T-helper 2 cell treated with Interferon-gamma antibody and Interleukin-4, amounts not matched to agents 5 μg/mL and 100 μg/mL, for 36 hours (primary cell): ENCODE data around the gene STRIT1.
"Not testable (repeated sequence)": the region's sequence is repeated elsewhere in the genome, so short reads cannot be mapped to it uniquely, and the experiment has no call there.

Experiments
- DNase-seq: peaks from one replicate; pipeline ENCODE4 v3.0.0; 2021; ENCODE audit warnings: low spot score
- H3K27ac Mint-ChIP-seq: one replicate; pipeline ENCODE4 v1.8.0; 2021; ENCODE audit warnings: mild to moderate bottlenecking, mixed read lengths
- H3K27me3 Mint-ChIP-seq: one replicate; pipeline ENCODE4 v1.8.0; 2021; ENCODE audit warnings: low read depth, mixed read lengths
- H3K36me3 Mint-ChIP-seq: one replicate; pipeline ENCODE4 v1.8.0; 2021; ENCODE audit warnings: low read depth, mixed read lengths
- H3K4me1 Mint-ChIP-seq: one replicate; pipeline ENCODE4 v1.8.0; 2021; ENCODE audit warnings: low read depth, mixed read lengths
- H3K4me3 Mint-ChIP-seq: one replicate; pipeline ENCODE4 v1.8.0; 2022; ENCODE audit warnings: mild to moderate bottlenecking, moderate library complexity, mixed read lengths
- H3K9me3 Mint-ChIP-seq: one replicate; pipeline ENCODE4 v1.8.0; 2021; ENCODE audit warnings: mixed read lengths

Gene STRIT1

DNA sequence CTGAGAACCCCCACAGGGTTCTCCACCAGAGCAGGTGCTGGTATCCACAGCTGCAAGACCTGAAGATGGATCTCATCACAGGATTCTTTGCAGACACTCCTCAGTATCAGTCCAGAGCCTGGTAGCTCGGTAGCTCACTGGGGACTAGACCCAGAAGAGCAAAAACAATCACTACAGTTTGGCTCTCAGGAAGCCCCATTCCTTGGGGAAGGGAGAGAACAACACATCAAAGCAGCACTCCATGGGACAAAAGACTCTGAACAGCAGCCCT lies 22.2 kb downstream of the STRIT1 start:
- no peaks in the 10 kb centered on the region for H3K27me3 Mint-ChIP-seq

DNA sequence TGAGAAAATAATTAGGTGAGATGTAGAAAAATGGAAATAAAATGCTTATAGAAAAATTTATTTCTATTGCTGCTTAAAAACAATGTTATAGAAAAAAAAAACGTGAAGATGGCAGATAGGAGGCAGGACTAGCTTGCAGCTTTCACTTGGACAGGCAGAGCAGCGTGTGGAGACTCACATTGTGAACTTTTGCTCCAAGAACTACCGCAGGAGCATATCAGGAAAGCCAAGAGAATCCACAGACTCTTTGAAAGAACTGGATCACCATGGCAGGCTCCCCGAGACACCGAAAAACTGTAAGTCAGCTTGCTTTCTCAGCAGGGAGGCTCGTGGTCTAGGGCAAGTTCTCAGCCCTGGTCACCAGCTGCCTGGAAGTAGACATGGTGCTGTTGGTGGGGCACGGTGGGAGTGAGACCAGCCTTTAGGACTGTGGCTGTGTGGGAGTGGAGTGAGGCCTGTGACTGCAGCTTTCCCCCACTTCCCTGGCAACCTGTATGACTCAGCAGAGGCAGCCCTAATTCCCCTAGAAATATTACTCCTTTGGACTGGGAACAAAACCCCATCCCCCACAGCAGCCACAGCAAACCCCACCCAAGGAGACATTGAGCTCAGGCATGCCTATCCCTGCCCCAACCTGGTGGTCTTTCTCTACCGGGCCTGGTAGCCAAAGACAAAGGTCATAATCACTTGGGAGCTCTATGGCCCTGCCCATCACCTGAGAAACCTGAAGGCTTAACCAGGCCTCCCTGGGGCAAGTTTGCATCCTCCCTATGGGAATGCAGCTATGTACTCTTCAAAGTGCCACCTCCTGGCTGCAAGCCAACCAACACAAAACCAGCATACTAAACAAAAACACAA lies 22.8 kb downstream of the STRIT1 start:
- no peaks in the 10 kb centered on the region for H3K36me3 Mint-ChIP-seq
- DNase-seq, result no peak
- H3K4me3 Mint-ChIP-seq, result no peak overlapping the region
- H3K27me3 Mint-ChIP-seq, result no peaks in the 10 kb centered on the region
- no peaks in the 10 kb centered on the region for H3K9me3 Mint-ChIP-seq
- H3K4me1 Mint-ChIP-seq, result no peaks in the 10 kb centered on the region
- H3K27ac Mint-ChIP-seq, result no peak overlapping the region

More for the DNA sequence above, 22.2 kb downstream of the STRIT1 start:
- Mint-ChIP-seq H3K27ac (no peak overlapping the region), H3K4me1 (no peaks in the 10 kb centered on the region), H3K9me3 (no peaks in the 10 kb centered on the region), H3K36me3 (no peaks in the 10 kb centered on the region), H3K4me3 (no peak overlapping the region)
- DNase-seq, result no peak

DNA sequence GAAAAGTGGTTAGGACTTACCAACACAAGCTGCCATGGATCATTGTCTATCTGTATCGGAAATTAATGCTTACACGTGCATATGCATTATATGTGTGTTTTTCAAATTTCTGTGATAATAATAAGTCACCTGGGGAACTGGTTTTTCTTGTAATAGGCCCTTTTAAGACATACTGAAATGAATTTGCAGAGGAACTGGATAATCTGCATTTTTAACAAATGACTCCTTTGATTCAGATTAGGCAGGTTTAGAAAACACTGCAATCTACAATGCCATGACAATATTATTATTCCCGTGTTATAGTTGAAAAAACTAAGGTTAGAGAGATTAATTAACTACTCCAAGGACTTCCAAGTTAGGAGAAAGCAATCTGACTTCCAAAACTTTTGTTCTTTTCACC lies 23.4 kb downstream of the STRIT1 start:
- Mint-ChIP-seq H3K4me1 (no peaks in the 10 kb centered on the region), H3K4me3 (no peak overlapping the region), H3K27ac (no peak overlapping the region), H3K36me3 (no peaks in the 10 kb centered on the region), H3K27me3 (no peaks in the 10 kb centered on the region), H3K9me3 (no peaks in the 10 kb centered on the region)
- DNase-seq, result no peak

DNA sequence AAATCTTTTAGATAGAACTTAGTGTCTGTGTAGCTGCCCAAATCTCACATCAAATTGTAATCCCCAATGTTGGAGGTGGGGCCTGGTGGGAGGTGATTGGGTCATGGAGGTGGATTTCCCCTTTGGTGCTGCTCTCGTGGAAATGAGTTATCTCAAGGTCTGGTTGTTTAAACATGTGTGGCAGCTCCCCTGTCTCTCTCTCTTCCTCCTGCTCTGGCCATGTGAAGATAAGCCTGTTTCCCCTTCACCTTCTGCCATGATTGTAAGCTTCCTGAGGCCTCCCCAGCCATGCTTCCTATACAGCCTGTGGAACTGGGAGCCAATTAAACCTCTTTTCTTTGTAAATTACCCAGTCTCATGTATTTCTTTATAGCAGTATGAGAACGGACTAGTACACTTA lies 30.6 kb downstream of the STRIT1 start:
- not testable (repeated sequence) for H3K4me1 Mint-ChIP-seq, H3K4me3 Mint-ChIP-seq, H3K9me3 Mint-ChIP-seq, H3K36me3 Mint-ChIP-seq, H3K27me3 Mint-ChIP-seq, H3K27ac Mint-ChIP-seq, DNase-seq

DNA sequence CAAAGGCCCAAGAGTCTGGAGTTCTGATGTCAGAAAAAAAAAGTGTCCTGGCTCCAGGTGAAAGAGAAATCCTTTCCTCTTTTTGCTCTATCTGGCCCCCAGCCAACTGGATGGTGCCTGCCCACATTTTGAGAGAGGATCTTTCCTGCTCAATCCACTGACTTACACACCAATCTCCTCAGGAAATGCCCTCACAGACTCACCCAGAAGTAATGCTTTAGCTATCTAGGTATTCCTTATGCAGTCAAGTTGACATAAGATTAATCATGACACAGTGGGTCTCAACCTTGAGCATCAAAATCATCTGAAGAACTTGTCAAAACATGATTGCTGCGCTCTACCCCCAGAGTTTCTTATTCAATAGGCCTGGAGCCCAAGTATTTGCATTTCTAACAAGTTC lies 31.2 kb downstream of the STRIT1 start:
- Mint-ChIP-seq H3K4me3 (no peak overlapping the region), H3K36me3 (no peaks in the 10 kb centered on the region), H3K27me3 (no peaks in the 10 kb centered on the region), H3K9me3 (no peaks in the 10 kb centered on the region), H3K4me1 (no peaks in the 10 kb centered on the region), H3K27ac (no peak overlapping the region)
- DNase-seq, result no peak

DNA sequence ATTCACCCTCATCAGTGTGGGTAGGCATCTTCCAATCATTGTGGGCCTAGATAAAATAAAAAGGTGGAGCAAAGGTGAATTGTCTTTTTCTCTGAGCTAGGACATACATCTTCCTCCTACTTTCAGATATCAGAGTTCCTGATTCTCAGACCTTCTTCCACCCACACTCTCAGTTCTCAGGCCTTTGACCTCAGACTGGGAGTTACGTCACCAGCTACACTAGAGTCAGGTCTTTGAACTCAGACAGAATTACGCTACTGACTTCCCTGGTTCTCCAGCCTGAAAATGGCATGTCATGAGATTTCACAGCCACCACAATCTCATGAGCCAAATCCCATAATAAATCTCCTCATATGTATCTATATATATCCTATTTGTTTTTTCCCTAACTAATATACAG lies 39.0 kb downstream of the STRIT1 start:
- Mint-ChIP-seq H3K4me3 (no peak overlapping the region), H3K27ac (no peak overlapping the region)
- no peak for DNase-seq

DNA sequence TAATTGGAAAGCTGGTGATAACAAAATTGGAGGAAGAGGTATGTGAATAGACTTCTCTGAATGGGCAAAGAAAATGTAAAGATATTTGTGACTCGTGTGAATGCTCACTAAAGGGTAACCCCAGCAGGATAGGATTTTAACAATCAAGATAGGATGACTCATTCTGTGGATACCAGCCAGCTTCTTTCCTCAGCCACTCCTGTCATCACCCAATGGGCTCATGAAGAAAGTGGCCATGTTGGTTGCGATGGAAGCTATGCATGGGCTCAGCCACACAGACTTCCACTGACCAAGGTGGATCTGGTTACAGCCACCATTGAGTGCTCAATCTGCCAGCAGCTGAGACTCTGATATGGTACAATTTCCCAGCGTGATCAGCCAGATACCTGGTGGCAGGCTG lies 40.9 kb downstream of the STRIT1 start:
- H3K9me3 Mint-ChIP-seq, result no peaks in the 10 kb centered on the region
- no peaks in the 10 kb centered on the region for H3K4me1 Mint-ChIP-seq
- no peaks in the 10 kb centered on the region for H3K36me3 Mint-ChIP-seq
- H3K27ac Mint-ChIP-seq, result no peak overlapping the region
- no peaks in the 10 kb centered on the region for H3K27me3 Mint-ChIP-seq
- no peak for DNase-seq
- H3K4me3 Mint-ChIP-seq, result no peak overlapping the region

More for the DNA sequence above, 39.0 kb downstream of the STRIT1 start:
- H3K9me3 Mint-ChIP-seq, result no peaks in the 10 kb centered on the region
- no peaks in the 10 kb centered on the region for H3K4me1 Mint-ChIP-seq
- no peaks in the 10 kb centered on the region for H3K36me3 Mint-ChIP-seq
- no peaks in the 10 kb centered on the region for H3K27me3 Mint-ChIP-seq

DNA sequence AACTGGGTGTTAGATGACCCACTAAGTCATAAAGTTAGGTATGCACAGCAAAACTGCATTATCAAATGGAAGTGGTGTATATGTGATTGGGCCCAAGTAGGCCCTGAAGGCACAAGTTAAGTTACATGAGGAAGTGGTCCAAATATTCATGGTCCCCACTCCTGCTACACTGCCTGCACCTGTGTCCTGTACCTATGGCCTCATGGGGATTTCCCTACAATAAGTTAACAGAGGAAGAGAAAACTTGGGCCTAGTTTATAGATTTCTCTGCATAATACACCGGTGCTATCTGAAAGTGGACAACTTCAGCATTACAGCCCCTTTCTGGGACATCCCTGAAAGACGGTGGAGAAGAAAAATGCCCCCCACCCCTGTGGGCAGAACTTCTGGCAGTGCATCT lies 41.5 kb downstream of the STRIT1 start:
- Mint-ChIP-seq H3K27ac (no peak overlapping the region), H3K4me3 (no peak overlapping the region), H3K4me1 (no peaks in the 10 kb centered on the region), H3K9me3 (no peaks in the 10 kb centered on the region), H3K27me3 (no peaks in the 10 kb centered on the region), H3K36me3 (no peaks in the 10 kb centered on the region)
- DNase-seq, result no peak

DNA sequence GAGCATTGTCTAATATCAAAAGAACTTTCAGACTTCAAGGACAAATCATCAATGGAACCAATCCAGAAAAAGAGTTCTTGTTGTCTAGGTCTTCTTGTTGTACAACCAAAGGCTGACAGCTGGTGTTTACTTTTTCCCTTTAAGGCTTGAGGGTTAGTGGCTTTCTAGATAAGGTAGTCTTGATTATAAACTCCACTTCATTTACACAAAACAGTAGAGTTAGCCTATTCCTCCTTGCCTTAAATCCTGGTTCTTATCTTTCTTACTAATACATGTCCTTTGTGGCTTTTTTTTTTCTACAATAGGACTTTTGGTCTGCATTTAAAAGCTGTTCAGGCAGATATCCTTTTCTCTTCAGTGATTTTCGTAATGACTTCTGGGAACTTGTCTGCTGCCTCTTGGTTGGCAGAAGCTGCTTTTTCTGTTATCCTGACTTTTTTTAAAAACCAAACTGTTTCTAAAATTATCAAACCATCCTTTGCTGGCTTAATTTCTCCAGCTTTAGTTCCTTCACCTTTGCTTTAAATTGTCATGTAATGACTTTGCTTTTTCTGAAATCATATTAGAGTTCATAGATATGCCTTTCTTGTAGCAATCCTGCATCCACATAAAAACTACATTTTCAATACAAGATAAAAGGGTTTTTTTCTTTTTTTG lies 44.8 kb downstream of the STRIT1 start:
- Mint-ChIP-seq H3K4me1 (no peaks in the 10 kb centered on the region), H3K36me3 (no peaks in the 10 kb centered on the region), H3K27me3 (no peaks in the 10 kb centered on the region), H3K27ac (no peak overlapping the region), H3K9me3 (no peaks in the 10 kb centered on the region), H3K4me3 (no peak overlapping the region)
- DNase-seq, result no peak

DNA sequence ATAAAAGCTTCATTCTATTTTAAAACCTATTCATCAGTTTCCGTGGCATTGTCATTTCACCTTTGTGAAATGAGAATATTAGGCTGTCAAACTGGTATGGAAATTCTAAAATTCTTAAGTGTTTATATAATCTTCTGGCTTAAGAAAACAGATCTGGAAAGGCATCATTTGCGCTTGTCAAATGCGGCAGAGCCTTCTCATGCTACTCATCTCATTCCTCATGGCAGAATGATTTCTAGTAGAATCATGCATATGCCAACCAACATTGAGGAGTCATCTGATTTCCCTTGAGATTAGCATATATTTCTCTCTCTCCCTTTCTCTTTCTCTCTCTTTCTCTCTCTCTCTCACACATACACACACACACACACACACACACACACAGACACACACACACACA lies 48.8 kb downstream of the STRIT1 start:
- no peaks in the 10 kb centered on the region for H3K9me3 Mint-ChIP-seq
- H3K36me3 Mint-ChIP-seq, result no peaks in the 10 kb centered on the region
- no peak overlapping the region for H3K27ac Mint-ChIP-seq
- DNase-seq, result no peak
- H3K27me3 Mint-ChIP-seq, result no peaks in the 10 kb centered on the region
- no peak overlapping the region for H3K4me3 Mint-ChIP-seq
- no peaks in the 10 kb centered on the region for H3K4me1 Mint-ChIP-seq

DNA sequence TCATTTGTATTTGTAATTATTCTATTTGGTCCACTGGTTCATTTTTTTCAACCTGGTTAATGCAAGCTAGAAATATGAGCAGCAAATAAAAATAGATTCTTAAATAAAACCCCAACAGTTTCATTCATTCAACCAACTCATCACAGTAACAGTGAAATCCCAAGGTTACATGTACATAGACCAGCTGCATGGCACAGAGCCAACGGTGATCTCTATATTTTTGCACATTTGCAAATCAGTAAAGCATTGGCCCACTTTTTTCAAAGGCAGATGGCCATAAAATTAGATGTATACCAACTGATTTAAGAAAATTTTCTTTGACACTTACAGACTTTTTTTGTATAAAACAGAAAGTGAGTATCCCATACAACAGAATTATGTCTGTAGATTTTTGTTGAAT lies 49.3 kb downstream of the STRIT1 start:
- no peak overlapping the region for H3K27ac Mint-ChIP-seq
- no peaks in the 10 kb centered on the region for H3K9me3 Mint-ChIP-seq
- no peaks in the 10 kb centered on the region for H3K4me1 Mint-ChIP-seq
- no peak overlapping the region for H3K4me3 Mint-ChIP-seq
- no peak for DNase-seq
- no peaks in the 10 kb centered on the region for H3K36me3 Mint-ChIP-seq
- no peaks in the 10 kb centered on the region for H3K27me3 Mint-ChIP-seq

DNA sequence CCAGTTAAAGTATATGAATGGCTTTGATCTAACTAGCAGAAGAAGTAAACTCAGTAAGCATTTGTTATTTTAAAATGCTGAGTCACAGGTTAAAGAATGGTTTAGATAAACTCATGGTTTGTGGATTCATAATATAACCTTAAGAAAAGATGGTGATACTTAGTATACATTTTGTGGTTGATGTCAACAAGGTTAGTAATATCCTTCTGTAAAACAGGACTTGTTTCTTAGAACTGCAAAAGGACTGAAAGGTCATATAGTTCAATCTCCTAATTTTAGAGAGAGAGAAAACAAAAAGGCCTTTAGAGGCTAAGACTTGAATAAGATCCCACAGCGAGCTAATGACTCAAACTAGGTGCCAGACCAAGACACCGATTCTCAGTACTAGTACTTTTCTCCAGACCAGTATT lies 50.0 kb downstream of the STRIT1 start:
- no peak overlapping the region for H3K27ac Mint-ChIP-seq
- no peaks in the 10 kb centered on the region for H3K36me3 Mint-ChIP-seq
- no peak for DNase-seq
- H3K4me1 Mint-ChIP-seq, result no peaks in the 10 kb centered on the region
- H3K4me3 Mint-ChIP-seq, result no peak overlapping the region
- H3K9me3 Mint-ChIP-seq, result no peaks in the 10 kb centered on the region
- no peaks in the 10 kb centered on the region for H3K27me3 Mint-ChIP-seq

DNA sequence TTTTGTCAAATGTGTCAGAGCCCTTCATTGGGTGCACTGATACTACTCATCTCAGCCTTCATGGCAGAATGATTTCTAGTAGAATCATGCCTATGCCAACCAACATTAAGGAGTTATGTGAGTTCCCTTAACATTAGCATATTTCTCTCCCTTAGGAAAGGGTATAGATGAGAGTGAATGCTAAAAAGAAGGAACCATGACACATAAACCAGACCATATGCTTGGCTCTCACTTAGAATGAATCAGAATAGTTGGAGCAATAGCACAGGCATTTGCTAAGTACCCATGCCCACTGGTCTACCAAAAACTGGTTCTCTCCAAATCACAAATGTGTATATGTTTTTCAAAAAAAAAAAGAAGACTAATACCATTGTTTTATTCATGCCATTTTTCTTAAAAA lies 51.1 kb downstream of the STRIT1 start:
- Mint-ChIP-seq H3K9me3 (no peaks in the 10 kb centered on the region), H3K27me3 (no peaks in the 10 kb centered on the region), H3K4me1 (no peaks in the 10 kb centered on the region), H3K27ac (no peak overlapping the region), H3K36me3 (no peaks in the 10 kb centered on the region), H3K4me3 (no peak overlapping the region)
- DNase-seq, result no peak

DNA sequence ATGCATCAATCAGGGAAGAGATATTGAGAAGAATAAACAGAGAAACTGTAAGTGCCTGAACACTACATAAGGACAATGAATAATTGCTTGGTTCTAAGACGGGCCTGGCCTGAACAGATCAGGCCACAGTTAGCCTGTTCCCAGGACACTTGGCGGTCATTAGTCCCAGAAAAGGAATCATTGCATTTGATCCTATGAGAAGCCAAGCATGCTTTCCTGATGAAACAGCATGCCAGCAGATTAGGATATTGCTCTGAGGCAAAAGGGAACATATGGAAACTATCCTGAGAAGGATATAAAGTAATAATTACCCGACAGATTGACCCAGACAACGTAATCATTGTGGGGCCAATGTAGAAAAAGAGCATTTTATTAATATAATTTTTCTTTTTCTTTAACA lies 51.9 kb downstream of the STRIT1 start:
- Mint-ChIP-seq H3K36me3 (no peaks in the 10 kb centered on the region), H3K4me1 (no peaks in the 10 kb centered on the region), H3K4me3 (no peak overlapping the region), H3K9me3 (no peaks in the 10 kb centered on the region), H3K27me3 (no peaks in the 10 kb centered on the region), H3K27ac (no peak overlapping the region)
- no peak for DNase-seq
